Measurements from ENCODE around the gene CERKL. TPM values are rescaled to one million over a fixed set of nuclear protein-coding genes. Genes with fewer than 3 reads are reported as not detected.

CERKL gene
- total RNA-seq, 1 donor from 2014 or later: not detected

DNA sequence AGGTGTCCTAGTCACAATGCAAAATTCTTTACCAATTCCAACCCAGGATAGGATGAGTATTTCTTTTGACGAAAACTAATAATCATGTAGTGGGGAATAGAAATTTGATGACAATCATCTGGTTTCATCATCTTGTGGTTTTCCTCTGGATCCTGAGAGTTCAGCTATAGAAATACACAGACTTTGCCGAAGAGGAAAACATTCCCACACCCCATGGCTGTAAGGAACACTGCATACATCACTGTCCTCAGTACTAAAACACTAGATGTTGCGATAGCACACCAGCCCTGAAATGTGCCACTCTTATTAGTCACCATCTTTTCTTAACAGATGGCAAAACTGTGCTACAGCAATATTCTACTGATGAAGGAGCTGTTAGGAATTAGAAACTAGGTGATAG, 29.4 kb downstream of the CERKL start:
- Mint-ChIP-seq H3K4me1 (no peaks in the 10 kb centered on the region), H3K27ac (no peak overlapping the region), H3K9me3 (no peaks in the 10 kb centered on the region), H3K27me3 (ENCODE audit: insufficient read depth, low read depth) (peaks cover 8% of the 10 kb centered on the region), H3K36me3 (no peaks in the 10 kb centered on the region), H3K4me3 (no peak overlapping the region)
- Histone ChIP-seq H3K27me3 (peaks cover 8% of the 10 kb centered on the region), H3K27ac (no peak overlapping the region), H3K36me3 (no peaks in the 10 kb centered on the region), H3K9ac (no peak overlapping the region), H3K9me3 (ENCODE audit: low read depth) (no peaks in the 10 kb centered on the region), H3K4me1 (no peaks in the 10 kb centered on the region), H2AFZ (replicated peaks) (no peak overlapping the region), H3K4me3 (no peak overlapping the region), H3F3A (ENCODE audit: low read depth) (no peaks in the 10 kb centered on the region), H4K20me1 (ENCODE audit: low read depth) (no peaks in the 10 kb centered on the region), H3K79me2 (ENCODE audit: low read depth) (no peaks in the 10 kb centered on the region), H3K4me2 (no peak overlapping the region)
- TF ChIP-seq, protein P1, sequence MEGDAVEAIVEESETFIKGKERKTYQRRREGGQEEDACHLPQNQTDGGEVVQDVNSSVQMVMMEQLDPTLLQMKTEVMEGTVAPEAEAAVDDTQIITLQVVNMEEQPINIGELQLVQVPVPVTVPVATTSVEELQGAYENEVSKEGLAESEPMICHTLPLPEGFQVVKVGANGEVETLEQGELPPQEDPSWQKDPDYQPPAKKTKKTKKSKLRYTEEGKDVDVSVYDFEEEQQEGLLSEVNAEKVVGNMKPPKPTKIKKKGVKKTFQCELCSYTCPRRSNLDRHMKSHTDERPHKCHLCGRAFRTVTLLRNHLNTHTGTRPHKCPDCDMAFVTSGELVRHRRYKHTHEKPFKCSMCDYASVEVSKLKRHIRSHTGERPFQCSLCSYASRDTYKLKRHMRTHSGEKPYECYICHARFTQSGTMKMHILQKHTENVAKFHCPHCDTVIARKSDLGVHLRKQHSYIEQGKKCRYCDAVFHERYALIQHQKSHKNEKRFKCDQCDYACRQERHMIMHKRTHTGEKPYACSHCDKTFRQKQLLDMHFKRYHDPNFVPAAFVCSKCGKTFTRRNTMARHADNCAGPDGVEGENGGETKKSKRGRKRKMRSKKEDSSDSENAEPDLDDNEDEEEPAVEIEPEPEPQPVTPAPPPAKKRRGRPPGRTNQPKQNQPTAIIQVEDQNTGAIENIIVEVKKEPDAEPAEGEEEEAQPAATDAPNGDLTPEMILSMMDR (IDR thresholded peaks at IDR 0.05): no peak
- TF ChIP-seq EZH2 (IDR thresholded peaks at IDR 0.05) (no peak), EZH2phosphoT487 (IDR thresholded peaks at IDR 0.05) (no peak)
- no peak for DNase-seq (ENCODE audit: low spot score)

DNA sequence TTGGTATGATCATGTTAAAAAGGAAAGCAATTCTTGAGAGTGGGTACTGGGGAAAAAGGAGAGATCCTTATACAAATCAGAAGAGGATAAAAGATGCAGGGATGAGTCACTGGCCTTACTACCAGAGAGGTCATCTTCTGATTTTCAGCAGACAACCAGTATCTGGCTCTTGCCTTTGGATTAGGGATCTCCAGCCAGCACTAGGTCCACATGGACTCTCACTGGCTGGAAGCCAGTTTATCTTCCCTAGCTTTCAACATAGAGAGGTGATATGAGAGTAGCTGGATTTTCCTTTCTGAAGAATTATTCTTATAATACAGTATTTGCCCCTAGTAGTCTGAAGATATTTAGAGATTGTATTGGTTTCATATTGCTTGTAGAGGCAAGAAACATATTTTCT, 30.2 kb downstream of the CERKL start:
- Histone ChIP-seq H3K27me3 (peaks cover 8% of the 10 kb centered on the region), H3K79me2 (ENCODE audit: low read depth) (no peaks in the 10 kb centered on the region), H3K27ac (no peak overlapping the region), H3F3A (ENCODE audit: low read depth) (no peaks in the 10 kb centered on the region), H3K9ac (no peak overlapping the region), H3K36me3 (no peaks in the 10 kb centered on the region), H3K9me3 (ENCODE audit: low read depth) (no peaks in the 10 kb centered on the region), H3K4me3 (no peak overlapping the region), H3K4me1 (no peaks in the 10 kb centered on the region), H4K20me1 (ENCODE audit: low read depth) (no peaks in the 10 kb centered on the region), H2AFZ (replicated peaks) (no peak overlapping the region), H3K4me2 (no peak overlapping the region)
- Mint-ChIP-seq H3K4me1 (no peaks in the 10 kb centered on the region), H3K27me3 (ENCODE audit: insufficient read depth, low read depth) (peaks cover 8% of the 10 kb centered on the region), H3K27ac (no peak overlapping the region), H3K4me3 (no peak overlapping the region), H3K36me3 (no peaks in the 10 kb centered on the region), H3K9me3 (no peaks in the 10 kb centered on the region)
- no peak for DNase-seq (ENCODE audit: low spot score)
- TF ChIP-seq, protein P1 (IDR thresholded peaks at IDR 0.05): no peak
- TF ChIP-seq EZH2 (IDR thresholded peaks at IDR 0.05) (no peak), EZH2phosphoT487 (IDR thresholded peaks at IDR 0.05) (no peak)

- Mint-ChIP-seq H3K36me3 (no peaks in the 10 kb centered on the region), H3K27me3 (ENCODE audit: insufficient read depth, low read depth) (peaks cover 6% of the 10 kb centered on the region), H3K4me3 (no peak overlapping the region), H3K9me3 (no peaks in the 10 kb centered on the region), H3K4me1 (no peaks in the 10 kb centered on the region), H3K27ac (no peak overlapping the region)
- no peak overlapping the region for H3K9ac ChIP-seq
- H3F3A ChIP-seq (ENCODE audit: low read depth): no peaks in the 10 kb centered on the region
- H3K4me2 ChIP-seq: no peak overlapping the region
- H3K4me1 ChIP-seq: no peaks in the 10 kb centered on the region
- no peaks in the 10 kb centered on the region for H3K36me3 ChIP-seq
- no peaks in the 10 kb centered on the region for H3K9me3 ChIP-seq (ENCODE audit: low read depth)
- no peak for DNase-seq (ENCODE audit: low spot score)
- H3K27me3 ChIP-seq: peaks cover under 1% of the 10 kb centered on the region
- no peak overlapping the region for H3K4me3 ChIP-seq
- H4K20me1 ChIP-seq (ENCODE audit: low read depth): no peaks in the 10 kb centered on the region
- no peaks in the 10 kb centered on the region for H3K79me2 ChIP-seq (ENCODE audit: low read depth)
- H2AFZ ChIP-seq (replicated peaks): no peak overlapping the region
- no peak overlapping the region for H3K27ac ChIP-seq
- TF ChIP-seq EZH2 (IDR thresholded peaks at IDR 0.05) (no peak), EZH2phosphoT487 (IDR thresholded peaks at IDR 0.05) (no peak)
- TF ChIP-seq, protein P1 (IDR thresholded peaks at IDR 0.05): no peak
These were observed 33.7 kb downstream of the CERKL start for GRCh38 chr2:181623159-181623558.
